ENCODE data around the gene FAM184B.

The FAM184B gene

DNA sequence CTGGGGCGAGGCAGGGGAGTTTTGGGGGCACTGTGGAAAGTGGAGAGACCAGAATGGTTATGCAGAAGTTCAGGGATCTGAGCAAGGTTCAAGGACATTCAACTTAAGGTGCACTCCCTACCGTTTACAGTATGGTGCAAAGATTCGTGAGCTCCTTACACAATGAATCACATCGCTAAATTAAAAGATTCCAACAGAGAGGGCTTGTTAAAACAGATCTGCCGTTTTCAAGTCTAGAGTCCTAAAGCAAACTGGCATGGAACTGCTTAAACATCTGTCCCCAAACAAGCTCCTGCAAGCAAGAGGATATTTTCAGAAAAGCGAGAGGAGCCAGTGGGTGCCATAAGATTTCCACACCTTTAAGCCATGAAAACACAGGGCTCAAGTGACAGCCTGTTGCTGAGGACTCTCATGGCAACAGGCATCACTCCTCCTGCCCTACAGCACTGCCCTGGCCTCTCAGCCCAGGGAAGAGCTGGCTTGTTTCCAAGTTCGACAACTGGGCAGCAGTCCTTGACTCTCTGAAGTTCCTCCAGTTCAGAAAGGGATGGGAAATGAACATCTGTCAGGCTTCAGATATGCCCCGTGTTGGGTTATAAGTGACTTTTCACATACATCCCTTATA is 10.0 kb downstream of the FAM184B start:
- no peak for DNase-seq

DNA sequence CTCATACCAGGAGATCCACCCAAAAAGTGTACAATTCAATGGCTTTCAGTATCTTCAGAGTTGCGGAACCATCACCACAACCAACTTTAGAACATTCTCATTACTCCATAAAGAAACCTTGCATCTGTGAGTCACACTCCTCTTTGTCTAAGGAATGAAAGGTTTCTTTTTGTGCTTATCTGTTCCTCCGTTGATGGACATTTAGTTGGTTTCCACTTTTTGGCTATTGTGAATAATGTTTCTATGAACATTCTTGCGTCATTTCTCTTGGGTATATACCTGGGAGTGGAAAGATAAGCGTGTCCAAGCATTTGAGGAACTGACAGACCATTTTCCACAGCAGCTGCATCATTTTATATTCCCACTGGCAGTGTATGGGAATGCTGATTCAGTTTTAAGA is 10.6 kb downstream of the FAM184B start:
- no peak for DNase-seq

DNA sequence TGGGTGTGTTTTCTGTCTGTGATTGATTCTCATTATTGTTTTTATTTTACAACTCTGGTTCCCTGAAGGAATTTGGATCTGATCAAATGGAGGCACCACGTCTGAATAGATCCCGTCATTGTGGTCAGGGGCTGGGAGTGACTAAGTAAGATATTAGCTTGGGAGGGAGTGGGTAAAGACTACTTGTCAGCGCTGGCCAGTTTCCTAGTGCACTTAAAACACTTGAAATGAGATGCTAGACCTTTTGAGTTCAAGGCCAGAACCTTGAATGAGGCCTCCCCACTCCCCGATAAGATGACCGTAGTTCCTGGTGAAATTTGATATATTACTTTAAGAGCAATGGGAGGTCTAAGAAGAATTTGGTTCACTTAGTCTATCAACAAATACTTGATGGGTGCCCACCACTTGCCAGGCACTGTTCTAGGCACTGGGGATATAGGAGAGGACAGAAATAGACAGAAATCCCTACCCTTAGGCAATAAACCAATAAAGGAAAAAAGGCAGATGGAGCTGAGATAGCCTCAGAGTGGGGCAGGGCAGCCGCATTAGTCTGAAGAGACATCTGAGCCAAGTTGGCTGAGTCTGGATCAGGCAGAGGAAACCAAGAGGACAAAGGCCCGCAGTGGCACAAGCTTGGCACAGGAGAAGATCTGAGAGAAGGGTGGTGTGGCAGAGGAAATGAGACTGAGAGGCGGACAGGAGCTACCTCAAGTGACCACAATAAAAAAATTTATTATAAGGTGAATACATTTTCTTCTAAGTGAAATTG is 11.8 kb downstream of the FAM184B start:
- DNase-seq = no peak

DNA sequence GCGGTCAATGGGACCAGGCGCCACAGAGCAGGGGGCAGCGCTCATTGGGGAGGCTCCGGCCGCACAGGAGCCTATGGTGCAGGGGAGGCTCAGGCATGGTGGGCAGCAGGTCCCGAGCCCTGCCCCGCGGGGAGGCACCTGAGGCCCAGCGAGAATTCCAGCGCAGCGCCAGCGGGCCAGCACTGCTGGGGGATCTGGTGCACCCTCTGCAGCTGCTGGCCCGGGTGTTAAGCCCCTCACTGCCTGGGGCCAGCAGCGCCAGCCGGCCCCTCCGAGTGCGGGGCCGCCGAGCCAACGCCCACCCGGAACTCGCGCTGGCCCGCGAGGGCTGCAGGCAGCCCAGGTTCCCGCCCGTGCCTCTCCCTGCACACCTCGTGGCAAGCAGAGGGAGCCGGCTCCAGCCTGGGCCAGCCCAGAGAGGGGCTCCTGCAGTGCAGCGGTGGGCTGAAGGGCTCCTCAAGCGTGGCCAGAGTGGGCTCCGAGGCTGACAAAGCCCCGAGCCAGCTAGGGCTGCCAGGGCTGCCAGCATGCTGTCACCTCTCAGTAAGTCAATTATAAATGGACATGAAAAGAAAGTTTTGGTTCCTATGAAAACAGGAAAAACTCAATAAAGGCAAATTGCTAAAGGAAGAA is 14.5 kb downstream of the FAM184B start:
- DNase-seq = no peak

DNA sequence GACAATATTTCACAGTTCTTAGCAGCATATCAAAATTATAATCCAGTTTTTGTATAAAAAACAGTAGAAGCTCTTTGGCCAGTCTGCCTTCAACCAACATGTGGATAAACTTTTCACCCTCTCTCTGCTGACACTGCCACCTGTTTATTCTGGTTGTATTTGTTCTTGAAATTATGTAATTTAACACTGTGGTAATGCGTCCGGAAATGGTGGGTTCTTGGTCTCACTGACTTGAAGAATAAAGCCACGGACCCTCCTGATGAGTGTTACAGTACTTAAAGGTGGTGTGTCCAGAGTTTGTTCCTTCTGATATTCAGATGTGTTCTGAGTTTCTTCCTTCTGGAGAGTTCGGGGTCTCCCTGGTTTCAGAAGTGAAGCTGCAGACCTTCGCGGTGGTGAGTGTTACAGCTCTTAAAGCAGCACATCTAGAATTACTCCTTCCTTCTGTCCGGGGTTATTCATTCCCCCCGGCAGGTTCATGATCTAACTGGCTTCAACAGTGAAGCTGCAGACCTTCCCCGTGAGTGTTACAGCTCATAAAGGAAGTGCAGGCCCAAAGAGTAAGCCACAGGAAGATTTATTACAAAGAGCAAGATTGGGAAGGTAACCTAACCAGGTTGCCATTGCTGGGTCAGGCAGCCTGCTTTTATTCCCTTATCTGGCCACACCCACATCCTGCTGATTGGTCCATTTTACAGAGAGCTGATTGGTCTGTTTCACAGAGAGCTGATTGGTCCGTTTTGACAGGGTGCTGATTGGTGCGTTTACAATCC is 15.7 kb downstream of the FAM184B start:
- DNase-seq = no peak

DNA sequence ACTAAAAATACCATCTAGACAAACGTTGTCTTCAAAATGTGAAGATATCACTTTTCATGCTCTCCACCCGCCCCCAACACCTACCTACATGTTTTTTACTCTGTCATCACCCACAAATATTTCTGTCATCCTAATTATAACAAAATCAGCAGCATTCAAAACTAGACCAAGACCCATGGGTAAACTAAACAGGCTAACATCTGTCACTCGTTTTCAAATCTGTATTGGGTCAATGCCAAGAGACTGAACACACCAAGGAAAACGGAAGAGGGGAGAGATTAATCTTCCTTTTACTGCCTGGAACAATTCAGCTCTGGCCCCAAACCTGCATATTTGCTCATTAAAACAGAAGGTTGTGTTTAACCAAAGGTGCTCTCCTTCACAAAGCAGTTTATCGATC is 17.5 kb downstream of the FAM184B start:
- no peak for DNase-seq

DNA sequence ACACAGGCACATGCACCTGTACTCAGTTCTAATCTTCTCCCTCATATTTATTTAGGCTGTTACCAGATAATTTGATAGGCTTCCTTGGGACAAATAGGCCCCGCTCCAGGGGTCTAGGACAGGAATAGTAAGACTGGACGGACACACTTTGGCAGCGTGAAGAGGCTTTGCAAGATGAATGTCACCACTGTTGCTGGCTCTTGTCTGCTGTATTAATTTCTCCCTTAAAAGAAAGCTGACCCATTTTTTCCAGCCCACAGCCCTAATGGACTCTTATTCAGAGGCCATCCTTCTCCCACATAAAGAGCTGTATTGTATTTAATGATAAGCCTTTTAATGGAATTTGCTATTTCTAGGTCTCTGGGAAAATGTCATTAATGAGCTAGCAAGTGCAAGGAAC is 18.0 kb downstream of the FAM184B start:
- DNase-seq = no peak

DNA sequence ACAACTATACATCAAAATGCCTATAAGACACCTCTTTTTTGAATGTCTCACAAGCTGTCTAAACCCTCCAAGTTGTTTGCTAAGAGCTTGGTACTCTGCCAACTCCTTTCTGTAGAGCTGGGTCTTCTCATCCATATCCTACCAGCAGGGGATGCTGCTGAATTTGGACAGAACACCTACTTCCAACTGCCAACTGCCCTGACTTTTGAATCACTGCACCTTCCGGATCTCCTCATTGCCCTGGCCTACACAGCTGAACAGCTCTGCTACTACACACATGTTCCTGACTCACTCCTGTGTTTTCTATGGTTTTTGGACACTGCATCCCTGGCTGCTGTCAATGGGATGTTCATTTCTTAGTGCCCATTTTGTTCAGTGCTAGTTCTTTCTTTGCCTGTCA is 18.7 kb downstream of the FAM184B start:
- DNase-seq = no peak

DNA sequence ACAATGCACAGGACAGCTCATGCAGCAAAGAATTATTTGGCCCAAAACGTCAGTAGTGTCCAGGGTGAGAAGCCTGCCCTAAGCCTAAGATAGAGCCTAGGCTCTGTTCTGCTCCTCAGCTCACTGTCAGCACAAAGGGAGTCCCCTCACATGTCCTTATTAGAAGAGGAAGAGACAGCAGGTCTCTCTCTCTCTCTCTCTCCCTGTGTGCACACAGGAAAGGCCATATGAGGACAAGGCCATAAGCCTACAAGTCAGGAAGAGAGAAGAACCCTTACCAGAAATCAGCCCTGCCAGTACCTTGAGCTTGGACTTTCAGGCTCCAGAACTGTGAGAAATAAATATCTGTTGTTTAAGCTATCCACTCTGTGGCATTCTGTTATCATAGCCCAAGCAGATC is 20.4 kb downstream of the FAM184B start:
- DNase-seq = no peak

DNA sequence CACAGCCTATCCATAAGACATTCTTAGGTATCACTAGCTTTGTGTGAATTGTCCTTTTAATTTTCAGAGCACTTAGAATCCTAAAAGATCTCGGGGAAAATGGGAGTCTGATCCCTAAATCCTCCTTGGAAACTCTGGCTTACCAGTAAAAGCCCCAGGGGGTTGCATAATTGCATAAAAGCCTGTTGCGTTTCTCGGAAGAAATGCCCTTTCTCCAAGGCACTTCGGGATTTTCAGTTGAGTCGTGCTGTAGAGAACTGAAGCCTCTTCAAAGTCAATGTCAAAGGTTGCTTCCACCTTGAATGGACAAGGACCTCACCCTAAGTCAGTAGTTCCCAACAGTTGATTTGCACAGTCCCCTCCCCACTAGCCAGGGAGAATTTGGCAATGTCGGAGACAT is 20.8 kb downstream of the FAM184B start:
- DNase-seq = no peak

DNA sequence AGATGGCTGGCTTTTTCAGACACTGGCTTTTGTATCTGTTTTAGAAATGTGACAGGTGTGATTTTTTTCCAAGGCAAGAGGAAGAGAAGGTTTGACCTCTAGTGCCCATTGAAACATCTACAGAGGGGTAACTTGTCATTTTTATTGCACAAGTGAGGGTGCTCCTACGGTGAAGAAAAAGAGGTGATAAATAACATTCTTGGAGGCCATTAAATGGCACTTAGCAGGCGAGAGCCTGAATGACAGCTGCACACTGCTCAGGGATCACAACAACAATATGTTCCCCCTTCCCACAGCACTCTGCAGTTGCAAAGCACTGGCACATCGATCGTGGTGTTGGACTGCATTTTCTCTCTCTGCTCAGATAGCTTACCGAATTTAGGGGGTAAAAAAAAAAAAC is 22.9 kb downstream of the FAM184B start:
- DNase-seq = no peak

DNA sequence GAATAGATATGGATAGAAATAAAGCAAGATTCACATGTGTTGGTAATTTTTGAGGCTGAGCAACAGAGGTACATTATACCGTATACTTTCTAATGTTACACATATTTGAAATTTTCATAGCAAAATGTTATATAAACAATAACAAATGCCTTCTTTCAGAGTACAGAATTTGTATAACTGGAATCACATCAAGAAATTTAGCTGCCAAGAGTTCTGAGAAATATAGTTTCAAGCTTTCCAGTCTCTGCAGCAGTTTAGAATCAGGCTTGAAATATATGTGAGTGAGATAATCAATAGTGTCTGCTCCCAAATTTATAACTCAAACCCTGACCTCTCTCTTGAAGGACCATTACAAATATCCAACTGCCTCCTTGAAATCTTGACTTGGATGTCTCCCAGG is 23.8 kb downstream of the FAM184B start:
- DNase-seq = no peak

DNA sequence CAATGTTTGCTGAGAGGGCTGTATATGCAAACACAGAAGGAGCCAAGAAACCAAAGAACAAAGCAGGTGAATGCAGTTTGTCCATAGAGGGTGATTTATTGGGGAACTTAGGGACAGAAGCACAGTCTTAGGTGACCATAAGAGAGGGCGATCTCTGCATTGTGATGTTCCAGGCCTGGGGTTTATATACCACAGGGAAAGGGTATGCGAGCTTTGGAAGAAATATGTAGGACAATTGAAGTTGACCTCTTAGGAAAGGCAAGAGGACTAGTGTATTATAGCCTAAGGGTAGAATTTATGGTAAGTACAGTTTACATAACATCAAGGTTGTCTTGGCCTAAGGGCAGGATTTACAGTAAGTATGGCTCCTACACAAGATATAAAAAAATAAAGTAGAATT is 27.8 kb downstream of the FAM184B start:
- no peak for DNase-seq

DNA sequence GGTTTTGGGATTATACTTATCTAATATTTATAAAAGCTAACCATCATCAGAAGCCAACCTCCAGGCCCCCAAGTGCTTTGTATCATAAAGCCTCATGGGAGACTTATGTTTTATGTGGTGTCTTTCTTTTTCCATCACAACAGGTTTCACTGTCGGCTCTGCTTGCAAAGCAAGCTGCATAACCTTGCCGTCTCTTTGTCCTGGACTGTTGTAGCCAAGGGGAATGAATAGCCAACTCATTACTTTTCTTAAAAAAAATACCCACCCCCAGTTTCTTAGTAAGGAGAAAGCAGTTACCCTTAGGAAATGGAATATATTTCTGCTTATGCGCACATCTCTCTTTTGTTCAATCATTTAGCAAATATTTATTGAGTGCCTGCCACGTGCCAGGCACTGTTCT is 40.7 kb downstream of the FAM184B start:
- no peak for DNase-seq

DNA sequence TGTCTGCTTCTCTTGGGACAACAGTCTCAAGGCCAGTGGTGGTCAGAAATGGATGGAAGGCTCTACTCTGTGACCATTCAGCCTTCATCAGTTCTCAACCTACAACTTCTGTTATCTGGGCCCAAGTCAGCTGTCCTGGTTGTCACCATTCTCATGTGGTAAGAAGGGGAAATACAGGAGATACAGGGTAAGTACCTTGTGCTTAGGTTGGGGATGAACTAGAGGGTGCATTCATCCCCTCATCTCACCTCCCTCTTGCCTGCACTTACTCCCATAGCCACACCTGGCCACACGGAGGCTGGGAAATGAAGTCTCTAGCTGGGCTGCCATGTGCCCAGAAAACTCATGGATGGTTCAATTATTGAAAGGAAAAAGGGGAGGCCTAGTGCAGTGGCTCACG is 44.9 kb downstream of the FAM184B start:
- no peak for DNase-seq

DNA sequence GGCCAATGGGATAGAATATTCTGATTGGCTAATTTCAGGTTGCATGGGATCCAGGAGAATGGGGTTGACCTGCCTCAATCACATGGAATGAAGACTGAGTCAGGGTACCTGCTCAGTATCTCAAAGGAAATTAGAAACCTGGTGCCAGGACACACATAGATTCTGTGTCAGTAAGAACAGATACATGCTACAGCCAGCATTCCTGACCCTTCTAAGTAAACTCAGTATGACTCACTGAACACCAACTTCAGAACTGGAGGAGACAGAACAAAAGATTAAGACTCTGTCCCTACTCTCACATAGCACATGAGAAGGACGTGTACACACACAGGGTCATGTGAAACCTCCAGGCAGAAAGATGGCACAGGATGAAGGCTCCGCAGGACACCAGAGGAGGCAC is 54.5 kb downstream of the FAM184B start:
- no peak for DNase-seq

DNA sequence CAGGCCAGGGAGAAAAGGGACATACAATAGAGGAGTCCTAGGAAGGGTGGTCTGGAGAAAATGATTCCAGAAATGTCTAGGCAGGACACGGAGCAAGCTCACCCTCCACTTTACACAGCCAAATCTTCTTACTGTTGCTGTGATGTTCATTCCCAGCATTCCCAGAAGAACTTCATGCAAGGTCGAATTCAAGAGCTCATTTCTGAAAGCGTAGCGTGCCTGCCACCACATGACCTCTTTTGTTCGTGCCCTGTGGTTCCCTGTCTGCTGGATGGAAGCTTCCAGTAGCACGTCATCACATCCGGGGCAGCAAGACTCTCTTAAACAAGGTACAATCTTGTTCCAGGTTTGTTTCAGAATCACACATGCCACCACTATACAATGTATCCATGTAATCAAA is 57.8 kb downstream of the FAM184B start:
- no peak for DNase-seq

DNA sequence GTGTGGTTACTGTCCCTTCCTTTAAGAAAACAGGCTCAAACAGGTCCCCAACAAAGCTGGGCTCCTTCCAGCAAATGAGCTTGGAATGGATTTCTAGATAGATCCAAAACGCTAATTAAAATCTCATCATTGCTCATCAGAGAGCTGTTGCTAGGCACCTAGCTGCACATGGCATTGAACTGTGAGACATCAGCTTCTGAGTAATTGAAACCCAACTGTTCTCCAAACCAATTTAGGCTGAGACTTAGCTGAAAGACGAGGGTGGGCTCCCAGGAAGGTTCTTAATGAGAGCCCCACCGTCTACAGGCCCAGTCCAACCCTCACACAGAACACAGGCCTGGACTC is 59.1 kb downstream of the FAM184B start:
- no peak for DNase-seq

DNA sequence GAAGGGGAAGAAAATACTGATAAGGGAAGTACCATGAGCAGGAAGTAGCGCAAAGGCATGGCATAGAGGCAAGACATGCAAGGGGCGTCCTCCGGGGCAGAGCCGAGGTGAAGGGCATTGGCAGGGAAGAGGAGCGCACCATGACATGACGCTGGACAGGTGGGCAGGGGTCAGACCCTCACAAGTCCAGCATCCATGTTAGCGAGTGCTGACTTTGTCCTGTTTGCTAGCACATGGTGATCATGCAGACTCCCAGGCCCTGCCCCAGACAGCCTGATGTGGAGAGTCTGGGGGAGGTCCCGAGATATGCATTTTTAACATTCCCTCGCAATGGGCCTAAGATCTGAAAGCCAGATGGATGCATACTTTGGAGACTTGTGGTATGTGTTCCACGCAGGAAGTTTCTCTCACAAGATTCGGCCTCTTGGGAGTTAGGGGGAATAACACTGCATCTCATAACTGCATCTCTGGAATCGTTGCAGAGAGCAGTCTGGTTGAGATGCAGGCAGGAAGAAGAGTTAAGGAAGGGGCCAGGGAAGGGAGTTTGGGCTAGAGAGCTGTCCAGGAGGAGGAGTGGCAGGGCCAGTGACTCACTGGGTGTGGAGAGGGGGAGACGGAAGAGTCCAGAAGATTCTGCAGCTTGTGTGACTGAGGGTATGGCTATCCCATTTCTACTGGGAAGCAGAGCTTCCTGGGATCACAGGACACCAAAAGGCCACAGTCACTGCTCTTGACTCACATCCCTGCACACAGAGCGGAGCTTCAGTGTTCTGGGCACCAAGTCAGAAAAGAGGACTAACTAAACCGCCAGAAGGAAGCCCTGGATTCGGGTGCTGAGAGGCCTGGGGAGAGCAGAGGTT is 59.7 kb downstream of the FAM184B start:
- peak; percentile 54 for DNase-seq

DNA sequence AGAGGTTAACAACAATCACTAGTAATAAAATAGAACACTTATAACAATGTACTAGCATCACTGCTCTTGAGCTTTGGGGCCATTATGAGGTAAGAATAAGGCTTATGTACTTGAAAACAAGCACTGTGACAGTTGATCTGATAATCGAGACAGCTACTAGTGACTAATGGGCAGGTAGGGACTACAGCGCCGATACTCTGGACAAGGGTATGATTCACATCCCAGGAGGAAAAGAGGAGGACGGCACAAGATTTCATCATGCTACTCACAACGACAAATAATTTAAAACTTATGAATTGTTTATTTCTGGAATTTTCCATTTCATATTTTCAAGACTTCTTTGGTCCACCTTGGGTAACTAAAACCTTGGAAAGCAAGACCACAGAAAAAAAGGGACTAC is 62.3 kb downstream of the FAM184B start:
- DNase-seq = no peak

DNA sequence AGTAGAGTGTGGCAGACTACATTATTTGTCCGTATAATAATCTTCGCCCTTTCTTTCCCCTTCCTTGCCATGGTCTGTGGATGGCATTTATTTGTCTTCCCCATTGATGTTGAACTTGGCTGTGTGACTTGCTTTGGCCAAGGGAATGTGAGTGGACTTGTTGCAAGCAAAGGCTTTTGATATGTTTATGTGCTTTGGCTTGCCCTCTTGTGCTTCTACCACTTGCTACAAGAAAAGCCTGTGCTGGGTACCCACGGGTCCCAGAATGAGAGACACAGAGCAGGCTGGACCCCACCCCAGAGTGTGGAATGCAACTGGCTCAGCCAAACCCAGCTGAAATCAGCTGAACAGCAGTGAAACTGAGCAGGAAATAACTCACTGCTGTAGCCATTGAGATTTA is 63.0 kb downstream of the FAM184B start:
- no peak for DNase-seq

DNA sequence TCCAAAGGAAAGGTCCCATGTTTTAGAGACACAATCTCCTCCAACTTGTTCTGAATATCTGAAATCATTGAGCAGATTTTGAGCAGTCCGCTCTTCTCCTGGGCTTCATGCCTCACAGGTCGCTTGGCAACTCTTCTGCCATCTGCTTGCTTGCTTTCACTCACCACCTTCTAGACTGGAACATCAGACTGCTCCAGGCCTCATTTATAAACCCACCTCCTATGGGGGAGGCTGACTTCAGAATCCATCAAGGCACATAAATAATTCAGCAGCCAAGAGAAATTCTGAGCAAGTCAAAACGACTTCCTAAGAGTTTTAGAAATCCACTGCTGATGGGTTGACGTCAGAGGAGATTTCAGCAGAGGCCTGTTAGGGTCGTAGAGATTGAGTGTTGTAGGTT is 64.1 kb downstream of the FAM184B start:
- DNase-seq = no peak

DNA sequence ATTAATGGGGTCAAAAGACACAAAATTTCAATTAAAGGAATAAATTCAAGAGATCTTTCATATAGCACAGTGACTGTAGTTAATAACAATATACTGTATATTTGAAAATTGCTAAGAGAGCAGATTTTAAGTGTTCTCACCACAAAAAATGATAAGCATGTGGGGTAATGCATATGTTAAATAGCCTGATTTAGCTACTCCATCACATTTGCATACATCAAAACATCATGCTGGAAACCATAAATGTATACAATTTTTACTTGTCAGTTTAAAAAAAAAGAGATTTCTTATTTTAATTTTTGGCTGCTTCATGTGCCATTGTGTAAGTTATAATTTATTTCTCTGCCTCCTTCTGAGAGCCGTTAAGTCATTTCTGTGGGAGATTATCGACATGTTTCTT is 65.9 kb downstream of the FAM184B start:
- DNase-seq = no peak

Measured in T1000 (cell line).